PFSK-1 (cell line): ENCODE results near the gene PPL.
A peak's percentile ranks its signal among the peaks of the same experiment; 100 is the strongest.

ENCODE experiments used
- FOXP2 ChIP-seq: optimal IDR thresholded peaks from 2 replicates; pipeline ENCODE3; 2011; ENCODE audit warnings: borderline replicate concordance, control low read depth, inconsistent platforms; ENCODE audit not compliant: insufficient read depth; ENCODE audit errors: extremely low read length, extremely low read depth
- POLR2AphosphoS5 ChIP-seq: IDR thresholded peaks from 2 replicates; pipeline ENCODE4 v1.6.1; 2012; ENCODE audit warnings: low read depth, mild to moderate bottlenecking, control low read depth, low read length, moderate library complexity
- SIN3A ChIP-seq: IDR thresholded peaks from 2 replicates; pipeline ENCODE4 v1.6.1; 2012; ENCODE audit warnings: mild to moderate bottlenecking, low read length, moderate library complexity, borderline replicate concordance; ENCODE audit not compliant: insufficient read depth
- TAF1 ChIP-seq: IDR thresholded peaks from 2 replicates; pipeline ENCODE4 v1.6.1; 2012; ENCODE audit warnings: low read length, control low read depth, borderline replicate concordance; ENCODE audit not compliant: insufficient read depth
- TF ChIP-seq, protein P1 (sequence below), 2 experiments: IDR thresholded peaks; 2 replicates each; pipeline versions ENCODE4 v1.6.1 to v1.8.0; 2011 to 2012; ENCODE audit warnings: low read depth in 2 of 2, low read length in 2 of 2, control low read depth in 1 of 2, inconsistent platforms in 1 of 2, mild to moderate bottlenecking in 1 of 2, moderate library complexity in 1 of 2; ENCODE audit not compliant: insufficient read depth in 1 of 2

Gene PPL

DNA sequence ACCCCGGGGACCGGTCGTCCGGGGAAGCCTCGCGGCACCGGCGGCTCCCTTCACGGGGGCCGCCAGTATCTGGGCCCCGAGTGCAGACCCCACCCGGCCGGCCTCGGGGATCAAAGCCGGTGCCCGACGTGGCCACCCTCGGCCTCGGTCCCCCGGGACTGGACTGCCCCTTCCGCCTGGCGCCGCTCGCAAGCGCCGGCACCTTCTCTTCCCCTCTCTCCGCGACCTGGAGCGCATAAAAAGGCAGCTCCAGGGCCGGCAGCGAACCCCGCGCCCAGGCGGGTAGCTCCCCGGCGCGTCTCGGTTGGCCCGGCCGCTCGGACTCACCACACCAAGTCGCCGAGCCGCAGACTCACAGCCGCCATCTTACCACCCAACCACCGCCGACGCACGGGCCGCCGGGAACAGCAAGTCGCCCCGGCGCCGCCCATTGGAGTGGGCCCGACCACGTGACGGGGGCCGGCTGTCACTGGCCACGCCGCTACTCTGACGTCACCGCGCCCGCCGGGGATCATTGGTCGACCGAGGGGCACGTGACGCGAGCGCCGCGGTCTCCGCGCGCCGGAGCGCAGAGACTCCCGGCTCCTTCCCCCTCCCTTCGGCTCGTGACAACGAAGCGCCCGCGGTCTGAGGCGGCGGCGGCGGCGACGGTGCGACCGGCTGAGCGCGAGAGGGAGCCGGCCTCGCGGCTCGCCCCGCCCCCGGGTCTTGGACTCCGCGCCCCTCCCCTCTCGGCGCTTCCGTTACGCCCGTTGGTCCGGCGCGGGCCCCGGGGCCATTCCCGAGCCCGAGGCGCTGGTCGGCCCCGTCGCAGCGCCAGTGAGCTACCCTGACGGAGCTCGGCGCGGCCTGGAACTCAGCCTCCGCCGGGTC is 89.8 kb downstream of the PPL start, which contains the start of the genes GLYR1 and UBN1:
Gene GLYR1 (minus strand): TSS at position 388 of the 873 bp plus-strand sequence. CDS start 23 bp downstream, at position 365.
Gene UBN1 (plus strand): TSS at position 581 of the 873 bp plus-strand sequence. CDS start 5,437 bp downstream, outside the sequence.
- TF ChIP-seq, protein P1, sequence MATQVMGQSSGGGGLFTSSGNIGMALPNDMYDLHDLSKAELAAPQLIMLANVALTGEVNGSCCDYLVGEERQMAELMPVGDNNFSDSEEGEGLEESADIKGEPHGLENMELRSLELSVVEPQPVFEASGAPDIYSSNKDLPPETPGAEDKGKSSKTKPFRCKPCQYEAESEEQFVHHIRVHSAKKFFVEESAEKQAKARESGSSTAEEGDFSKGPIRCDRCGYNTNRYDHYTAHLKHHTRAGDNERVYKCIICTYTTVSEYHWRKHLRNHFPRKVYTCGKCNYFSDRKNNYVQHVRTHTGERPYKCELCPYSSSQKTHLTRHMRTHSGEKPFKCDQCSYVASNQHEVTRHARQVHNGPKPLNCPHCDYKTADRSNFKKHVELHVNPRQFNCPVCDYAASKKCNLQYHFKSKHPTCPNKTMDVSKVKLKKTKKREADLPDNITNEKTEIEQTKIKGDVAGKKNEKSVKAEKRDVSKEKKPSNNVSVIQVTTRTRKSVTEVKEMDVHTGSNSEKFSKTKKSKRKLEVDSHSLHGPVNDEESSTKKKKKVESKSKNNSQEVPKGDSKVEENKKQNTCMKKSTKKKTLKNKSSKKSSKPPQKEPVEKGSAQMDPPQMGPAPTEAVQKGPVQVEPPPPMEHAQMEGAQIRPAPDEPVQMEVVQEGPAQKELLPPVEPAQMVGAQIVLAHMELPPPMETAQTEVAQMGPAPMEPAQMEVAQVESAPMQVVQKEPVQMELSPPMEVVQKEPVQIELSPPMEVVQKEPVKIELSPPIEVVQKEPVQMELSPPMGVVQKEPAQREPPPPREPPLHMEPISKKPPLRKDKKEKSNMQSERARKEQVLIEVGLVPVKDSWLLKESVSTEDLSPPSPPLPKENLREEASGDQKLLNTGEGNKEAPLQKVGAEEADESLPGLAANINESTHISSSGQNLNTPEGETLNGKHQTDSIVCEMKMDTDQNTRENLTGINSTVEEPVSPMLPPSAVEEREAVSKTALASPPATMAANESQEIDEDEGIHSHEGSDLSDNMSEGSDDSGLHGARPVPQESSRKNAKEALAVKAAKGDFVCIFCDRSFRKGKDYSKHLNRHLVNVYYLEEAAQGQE (IDR thresholded peaks at IDR 0.05; ENCODE audit: insufficient read depth in 1 of 2, low read depth in 2 of 2, low read length in 2 of 2) = no peak
- peak; percentile 76 for TF ChIP-seq TAF1
- peak; percentile 59 for TF ChIP-seq FOXP2
- peak; percentile 64 for TF ChIP-seq POLR2AphosphoS5
- peak; percentile 11; the same call in 1 of the 2 replicates for TF ChIP-seq SIN3A

DNA sequence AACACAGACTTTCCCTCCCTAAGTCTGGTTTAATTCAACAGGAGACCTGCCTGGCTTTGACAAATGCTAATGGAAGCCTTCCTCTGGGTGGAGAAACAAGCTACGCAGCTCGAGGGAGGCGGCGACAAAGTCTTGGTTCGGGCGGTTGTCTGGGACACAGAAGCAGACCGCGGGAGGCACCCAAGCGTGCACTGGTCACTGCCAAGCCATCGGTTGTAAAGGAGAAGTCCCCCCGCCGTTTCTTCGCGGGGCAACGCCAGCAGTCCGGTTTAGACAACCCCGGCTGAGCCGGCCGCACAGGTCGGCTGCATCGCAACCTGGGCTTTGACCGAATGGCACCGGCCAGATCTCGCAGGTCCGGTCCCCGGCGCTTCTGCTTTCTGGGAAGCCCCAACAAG is 90.4 kb downstream of the PPL start:
- TF ChIP-seq FOXP2 (no peak), SIN3A (peak; percentile 50; the same call in 1 of the 2 replicates), POLR2AphosphoS5 (no peak), TAF1 (no peak)
- TF ChIP-seq, protein P1 (IDR thresholded peaks at IDR 0.05; ENCODE audit: insufficient read depth in 1 of 2, low read depth in 2 of 2, low read length in 2 of 2) = no peak

DNA sequence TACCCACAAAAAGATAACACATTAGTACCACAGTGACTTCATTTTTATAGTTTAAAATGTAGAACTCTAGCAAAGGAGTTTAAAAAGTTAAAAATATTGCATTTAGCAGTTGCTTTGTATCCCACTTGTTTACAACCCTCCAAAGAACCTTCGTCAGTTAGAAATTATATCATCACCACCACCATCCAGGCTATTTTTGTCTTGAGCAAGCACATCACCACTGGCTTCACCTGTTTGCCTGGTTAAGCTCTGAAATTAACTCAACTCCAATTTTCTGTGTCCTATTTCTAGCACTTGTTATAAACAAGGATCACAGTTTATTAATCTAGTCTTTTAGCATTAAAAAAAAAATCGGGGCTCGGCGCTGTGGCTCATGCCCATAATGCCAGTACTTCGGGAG is 96.0 kb downstream of the PPL start:
- TF ChIP-seq POLR2AphosphoS5 = no peak

DNA sequence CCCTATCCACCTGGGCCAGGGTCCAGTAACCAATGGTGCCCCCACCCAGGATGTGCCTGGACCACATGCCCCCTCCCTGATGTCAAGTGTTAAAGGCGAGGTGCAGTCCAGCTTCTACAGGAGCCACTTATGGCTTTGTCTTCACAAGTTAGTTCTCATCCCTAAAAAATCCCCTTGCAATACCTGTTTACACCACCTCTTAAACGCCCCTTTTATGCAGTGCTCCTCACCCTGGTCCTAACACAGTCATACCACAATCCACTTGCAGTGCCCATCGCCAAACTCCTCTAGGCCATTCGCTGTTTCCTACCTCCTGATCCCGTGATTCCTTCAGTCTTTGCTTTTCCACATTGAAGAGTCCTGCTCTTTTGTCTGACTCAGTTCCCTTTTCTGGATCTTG is 97.0 kb downstream of the PPL start:
- TF ChIP-seq TAF1 (no peak), SIN3A (no peak), FOXP2 (no peak), POLR2AphosphoS5 (no peak)
- TF ChIP-seq, protein P1 (IDR thresholded peaks at IDR 0.05; ENCODE audit: insufficient read depth in 1 of 2, low read depth in 2 of 2, low read length in 2 of 2) = no peak

DNA sequence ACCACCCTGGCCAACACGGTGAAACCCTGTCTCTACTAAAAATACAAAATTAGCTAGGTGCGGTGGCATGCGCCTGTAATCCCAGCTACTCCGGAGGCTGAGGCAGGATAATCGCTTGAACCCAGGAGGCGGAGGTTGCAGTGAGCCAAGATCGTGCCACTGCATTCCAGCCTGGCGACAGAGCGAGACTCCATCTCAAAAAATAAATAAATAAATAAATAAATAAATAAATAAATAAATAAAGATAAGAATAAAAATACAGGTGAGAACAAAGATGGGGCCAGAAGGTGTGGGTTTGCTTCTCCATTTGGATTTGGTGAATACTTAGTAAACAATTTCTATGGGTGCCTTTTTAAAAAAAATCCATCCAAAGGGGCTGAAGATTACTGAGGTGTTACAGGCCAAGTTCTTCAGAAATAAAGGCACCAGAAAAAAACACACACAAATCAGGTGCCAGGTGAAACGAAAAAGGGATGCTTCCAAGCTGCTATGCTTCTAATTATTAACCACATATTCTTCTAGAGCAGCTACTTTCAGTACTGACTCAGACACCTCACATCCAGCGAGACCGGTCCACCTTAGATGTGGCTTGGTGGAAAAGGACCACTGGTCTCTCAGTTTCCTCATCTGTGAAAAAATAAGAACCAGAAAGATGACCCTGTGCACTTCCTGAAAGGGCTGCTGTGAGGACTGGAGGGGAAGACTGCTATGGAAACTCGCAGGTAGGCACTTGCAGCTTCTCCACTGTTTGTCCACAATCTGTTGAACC is 99.0 kb downstream of the PPL start:
- TF ChIP-seq TAF1 = no peak
- TF ChIP-seq POLR2AphosphoS5 = no peak
- TF ChIP-seq FOXP2 = no peak
- TF ChIP-seq SIN3A = no peak
- TF ChIP-seq, protein P1 (IDR thresholded peaks at IDR 0.05; ENCODE audit: insufficient read depth in 1 of 2, low read depth in 2 of 2, low read length in 2 of 2) = no peak
